Measurements from ENCODE around the gene PEAR1. TPM values are rescaled to one million over a fixed set of nuclear protein-coding genes. Genes with fewer than 3 reads are reported as not detected.

Gene PEAR1
- total RNA-seq, 2 experiments from 2014 or later, result not detected

DNA sequence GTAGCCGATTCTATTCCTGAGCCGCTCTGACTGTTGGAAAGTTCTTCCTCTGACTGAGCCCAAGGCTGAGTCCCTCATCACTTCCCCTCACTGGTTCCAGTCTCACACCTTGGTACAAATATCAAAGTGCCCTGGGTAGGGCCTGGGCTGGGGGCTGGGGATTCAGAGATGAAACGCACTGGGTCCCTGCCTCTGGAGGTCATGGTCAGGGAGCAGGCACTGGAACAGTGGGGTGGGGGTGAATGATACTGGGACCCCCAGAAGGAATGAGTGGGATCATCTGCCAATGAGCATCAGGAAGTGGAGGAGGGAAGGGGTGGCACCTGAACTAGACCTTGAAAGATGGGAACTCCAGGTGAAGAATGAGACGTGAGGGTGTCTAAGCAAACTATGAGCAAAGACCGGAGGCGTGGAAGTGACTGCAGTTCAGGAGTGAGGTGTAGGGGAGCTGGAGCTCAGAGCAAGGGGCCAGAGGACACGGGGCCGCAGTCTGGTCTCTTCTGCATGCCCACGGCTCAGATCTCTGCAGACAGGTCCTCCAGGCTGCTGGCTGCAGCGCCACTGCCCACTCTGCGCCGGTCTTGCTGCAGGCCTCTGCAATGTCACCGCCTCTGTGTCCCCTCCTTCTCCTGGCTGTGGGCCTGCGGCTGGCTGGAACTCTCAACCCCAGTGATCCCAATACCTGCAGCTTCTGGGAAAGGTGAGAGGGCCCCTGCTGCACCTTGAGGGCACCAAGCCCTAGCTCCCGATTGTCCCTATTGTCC is 10.0 kb downstream of the PEAR1 start:
- Histone ChIP-seq H3K9me3 (ENCODE audit: low read length) (no peaks in the 10 kb centered on the region), H4K20me1 (ENCODE audit: insufficient read depth, low read length) (no peaks in the 10 kb centered on the region), H3K4me3 (ENCODE audit: low read depth, low read length, poor library complexity, severe bottlenecking) (no peak overlapping the region), H3K4me2 (ENCODE audit: low read length) (no peak overlapping the region), H3K9me2 (ENCODE audit: insufficient read depth, low read length) (no peaks in the 10 kb centered on the region), H3K4me1 (ENCODE audit: insufficient read depth, low read length, poor library complexity, severe bottlenecking) (no peaks in the 10 kb centered on the region), H3K36me3 (ENCODE audit: insufficient read depth, low read length) (no peaks in the 10 kb centered on the region), H3K79me2 (ENCODE audit: insufficient read depth, low read depth, low read length) (no peaks in the 10 kb centered on the region), H2AFZ (ENCODE audit: low read length) (no peak overlapping the region), H3K27ac (ENCODE audit: low read depth, low read length, poor library complexity, severe bottlenecking) (no peak overlapping the region)
- BruUV-seq (replicated peaks), result no TSS peak
- no peak for DNase-seq (ENCODE audit: low spot score)
- CTCF ChIA-PET (ENCODE audit: unreplicated experiment), result no interaction called here
- TF ChIP-seq, protein P1, sequence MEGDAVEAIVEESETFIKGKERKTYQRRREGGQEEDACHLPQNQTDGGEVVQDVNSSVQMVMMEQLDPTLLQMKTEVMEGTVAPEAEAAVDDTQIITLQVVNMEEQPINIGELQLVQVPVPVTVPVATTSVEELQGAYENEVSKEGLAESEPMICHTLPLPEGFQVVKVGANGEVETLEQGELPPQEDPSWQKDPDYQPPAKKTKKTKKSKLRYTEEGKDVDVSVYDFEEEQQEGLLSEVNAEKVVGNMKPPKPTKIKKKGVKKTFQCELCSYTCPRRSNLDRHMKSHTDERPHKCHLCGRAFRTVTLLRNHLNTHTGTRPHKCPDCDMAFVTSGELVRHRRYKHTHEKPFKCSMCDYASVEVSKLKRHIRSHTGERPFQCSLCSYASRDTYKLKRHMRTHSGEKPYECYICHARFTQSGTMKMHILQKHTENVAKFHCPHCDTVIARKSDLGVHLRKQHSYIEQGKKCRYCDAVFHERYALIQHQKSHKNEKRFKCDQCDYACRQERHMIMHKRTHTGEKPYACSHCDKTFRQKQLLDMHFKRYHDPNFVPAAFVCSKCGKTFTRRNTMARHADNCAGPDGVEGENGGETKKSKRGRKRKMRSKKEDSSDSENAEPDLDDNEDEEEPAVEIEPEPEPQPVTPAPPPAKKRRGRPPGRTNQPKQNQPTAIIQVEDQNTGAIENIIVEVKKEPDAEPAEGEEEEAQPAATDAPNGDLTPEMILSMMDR (conservative IDR thresholded peaks at IDR 0.05; ENCODE audit: low read length), result no peak
- no peak for TF ChIP-seq EZH2phosphoT487 (IDR thresholded peaks at IDR 0.05; ENCODE audit: borderline replicate concordance, low read depth, low read length)
- intact Hi-C loops (cut with micrococcal nuclease; ENCODE audit: unreplicated experiment), result no loop called here
- POLR2A ChIA-PET, result no interaction called here

DNA sequence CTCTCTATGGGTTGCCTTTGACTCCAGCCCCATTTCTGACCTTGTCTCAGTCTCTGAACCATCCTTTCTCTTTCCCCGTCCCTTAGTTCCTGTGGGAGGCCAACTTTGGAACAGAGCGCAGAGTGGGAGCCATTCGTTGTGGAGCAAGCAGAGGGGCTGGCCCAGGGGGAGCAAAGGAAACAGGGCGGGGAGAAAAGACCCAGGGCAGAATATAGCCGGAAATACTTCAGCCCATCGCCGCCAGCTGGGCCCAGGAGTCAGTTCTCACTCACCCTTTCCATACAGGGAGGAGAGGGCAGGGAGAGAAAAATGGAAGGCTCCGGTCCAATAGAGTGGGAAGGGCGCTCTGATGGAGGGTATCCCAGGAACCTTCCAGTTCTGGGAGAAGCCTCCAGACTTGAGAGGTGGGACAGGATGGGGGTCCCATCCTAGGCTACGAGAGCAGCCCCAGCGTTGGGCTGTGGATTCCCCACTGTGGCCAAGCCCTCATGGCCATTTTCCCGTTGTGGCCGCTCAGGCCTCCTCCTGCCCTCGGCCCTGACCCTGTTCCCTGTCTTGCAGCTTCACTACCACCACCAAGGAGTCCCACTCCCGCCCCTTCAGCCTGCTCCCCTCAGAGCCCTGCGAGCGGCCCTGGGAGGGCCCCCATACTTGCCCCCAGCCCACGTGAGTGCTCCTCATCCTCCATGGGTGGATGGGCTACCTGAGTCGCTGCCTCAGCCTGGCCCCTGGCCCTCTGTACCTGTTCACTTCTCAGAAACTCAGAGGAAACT is 10.9 kb downstream of the PEAR1 start:
- no peak overlapping the region for H3K4me2 ChIP-seq (ENCODE audit: low read length)
- H3K4me1 ChIP-seq (ENCODE audit: insufficient read depth, low read length, poor library complexity, severe bottlenecking), result no peaks in the 10 kb centered on the region
- no peaks in the 10 kb centered on the region for H3K9me2 ChIP-seq (ENCODE audit: insufficient read depth, low read length)
- H4K20me1 ChIP-seq (ENCODE audit: insufficient read depth, low read length), result no peaks in the 10 kb centered on the region
- POLR2A ChIA-PET, result no interaction called here
- no TSS peak for BruUV-seq (replicated peaks)
- H3K27ac ChIP-seq (ENCODE audit: low read depth, low read length, poor library complexity, severe bottlenecking), result no peak overlapping the region
- intact Hi-C loops (cut with micrococcal nuclease; ENCODE audit: unreplicated experiment), result no loop called here
- DNase-seq (ENCODE audit: low spot score), result no peak
- H2AFZ ChIP-seq (ENCODE audit: low read length), result no peak overlapping the region
- CTCF ChIA-PET (ENCODE audit: unreplicated experiment), result no interaction called here
- H3K4me3 ChIP-seq (ENCODE audit: low read depth, low read length, poor library complexity, severe bottlenecking), result no peak overlapping the region
- no peaks in the 10 kb centered on the region for H3K9me3 ChIP-seq (ENCODE audit: low read length)
- no peaks in the 10 kb centered on the region for H3K79me2 ChIP-seq (ENCODE audit: insufficient read depth, low read depth, low read length)
- no peaks in the 10 kb centered on the region for H3K36me3 ChIP-seq (ENCODE audit: insufficient read depth, low read length)
- TF ChIP-seq EZH2phosphoT487 (IDR thresholded peaks at IDR 0.05; ENCODE audit: borderline replicate concordance, low read depth, low read length), result no peak
- TF ChIP-seq, protein P1 (conservative IDR thresholded peaks at IDR 0.05; ENCODE audit: low read length), result no peak

DNA sequence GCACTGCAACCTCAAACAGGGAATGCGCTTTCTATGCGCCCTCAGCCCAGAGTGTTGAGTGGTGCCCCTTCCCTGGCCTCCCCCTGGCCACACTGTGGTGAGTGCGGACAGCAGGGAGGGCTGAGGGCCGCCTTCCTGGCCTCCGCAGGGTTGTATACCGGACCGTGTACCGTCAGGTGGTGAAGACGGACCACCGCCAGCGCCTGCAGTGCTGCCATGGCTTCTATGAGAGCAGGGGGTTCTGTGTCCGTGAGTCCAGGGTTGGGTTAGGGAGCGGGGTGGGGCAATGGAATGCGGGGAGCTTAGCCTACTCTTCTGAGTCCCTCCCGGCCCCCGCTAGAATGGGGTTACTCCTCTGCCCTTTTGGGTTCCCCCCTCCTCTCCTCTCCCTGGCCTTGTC is 11.7 kb downstream of the PEAR1 start:
- no peak overlapping the region for H2AFZ ChIP-seq (ENCODE audit: low read length)
- intact Hi-C loops (cut with micrococcal nuclease; ENCODE audit: unreplicated experiment), result no loop called here
- CTCF ChIA-PET (ENCODE audit: unreplicated experiment), result no interaction called here
- H3K9me3 ChIP-seq (ENCODE audit: low read length), result no peaks in the 10 kb centered on the region
- H3K36me3 ChIP-seq (ENCODE audit: insufficient read depth, low read length), result no peaks in the 10 kb centered on the region
- no peaks in the 10 kb centered on the region for H3K79me2 ChIP-seq (ENCODE audit: insufficient read depth, low read depth, low read length)
- POLR2A ChIA-PET, result no interaction called here
- no peaks in the 10 kb centered on the region for H3K9me2 ChIP-seq (ENCODE audit: insufficient read depth, low read length)
- no peaks in the 10 kb centered on the region for H4K20me1 ChIP-seq (ENCODE audit: insufficient read depth, low read length)
- no peaks in the 10 kb centered on the region for H3K4me1 ChIP-seq (ENCODE audit: insufficient read depth, low read length, poor library complexity, severe bottlenecking)
- H3K4me2 ChIP-seq (ENCODE audit: low read length), result no peak overlapping the region
- DNase-seq (ENCODE audit: low spot score), result no peak
- BruUV-seq (replicated peaks), result no TSS peak
- H3K4me3 ChIP-seq (ENCODE audit: low read depth, low read length, poor library complexity, severe bottlenecking), result no peak overlapping the region
- no peak overlapping the region for H3K27ac ChIP-seq (ENCODE audit: low read depth, low read length, poor library complexity, severe bottlenecking)
- TF ChIP-seq, protein P1 (conservative IDR thresholded peaks at IDR 0.05; ENCODE audit: low read length), result no peak
- TF ChIP-seq EZH2phosphoT487 (IDR thresholded peaks at IDR 0.05; ENCODE audit: borderline replicate concordance, low read depth, low read length), result no peak
